Suprapubic skin (tissue), 4 donors: ENCODE data around the gene LGMN.

Source experiments
- POLR2A ChIP-seq, 2 donors: fragments of 450-650 bp; IDR thresholded peaks; one replicate each; pipeline ENCODE4 v1.6.1; 2017; ENCODE audit warnings: antibody characterized with exemption in 2 of 2, mild to moderate bottlenecking in 2 of 2, moderate library complexity in 2 of 2
- POLR2AphosphoS5 ChIP-seq, 3 donors: sonication (generic); formaldehyde crosslinking; IDR thresholded peaks; one replicate each; pipeline ENCODE4 v1.6.1; 2017; ENCODE audit warnings: antibody characterized with exemption in 3 of 3
- TF ChIP-seq, protein P1 (sequence below), 2 donors: fragments of 200-600 bp in 1 of 2; fragments of 450-650 bp in 1 of 2; sonication (generic) in 1 of 2; IDR thresholded peaks; one replicate each; pipeline ENCODE4 v1.5.1; 2016 to 2019; ENCODE audit warnings: antibody characterized with exemption in 2 of 2, mild to moderate bottlenecking in 1 of 2, moderate library complexity in 1 of 2

DNA sequence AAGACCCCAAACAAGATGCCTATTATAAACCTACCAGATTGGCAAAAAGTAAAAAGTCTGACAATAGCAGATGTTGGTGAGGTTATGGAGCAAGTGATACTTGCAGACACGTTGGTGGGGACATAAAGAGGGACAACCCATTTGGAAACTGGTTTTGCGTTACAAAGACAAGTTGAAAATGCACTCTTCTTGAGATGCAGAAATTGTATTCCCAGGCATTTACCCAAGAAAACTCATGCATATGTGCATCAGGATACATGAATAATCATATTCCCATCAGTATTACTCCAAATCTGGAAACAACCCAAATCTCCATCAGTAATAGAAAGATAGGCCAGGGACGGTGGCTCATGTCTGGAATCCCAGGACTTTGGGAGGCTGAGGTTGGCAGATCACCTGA lies 32.9 kb upstream of the LGMN start:
- TF ChIP-seq, protein P1, sequence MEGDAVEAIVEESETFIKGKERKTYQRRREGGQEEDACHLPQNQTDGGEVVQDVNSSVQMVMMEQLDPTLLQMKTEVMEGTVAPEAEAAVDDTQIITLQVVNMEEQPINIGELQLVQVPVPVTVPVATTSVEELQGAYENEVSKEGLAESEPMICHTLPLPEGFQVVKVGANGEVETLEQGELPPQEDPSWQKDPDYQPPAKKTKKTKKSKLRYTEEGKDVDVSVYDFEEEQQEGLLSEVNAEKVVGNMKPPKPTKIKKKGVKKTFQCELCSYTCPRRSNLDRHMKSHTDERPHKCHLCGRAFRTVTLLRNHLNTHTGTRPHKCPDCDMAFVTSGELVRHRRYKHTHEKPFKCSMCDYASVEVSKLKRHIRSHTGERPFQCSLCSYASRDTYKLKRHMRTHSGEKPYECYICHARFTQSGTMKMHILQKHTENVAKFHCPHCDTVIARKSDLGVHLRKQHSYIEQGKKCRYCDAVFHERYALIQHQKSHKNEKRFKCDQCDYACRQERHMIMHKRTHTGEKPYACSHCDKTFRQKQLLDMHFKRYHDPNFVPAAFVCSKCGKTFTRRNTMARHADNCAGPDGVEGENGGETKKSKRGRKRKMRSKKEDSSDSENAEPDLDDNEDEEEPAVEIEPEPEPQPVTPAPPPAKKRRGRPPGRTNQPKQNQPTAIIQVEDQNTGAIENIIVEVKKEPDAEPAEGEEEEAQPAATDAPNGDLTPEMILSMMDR (IDR thresholded peaks at IDR 0.05) = no peak
- TF ChIP-seq POLR2AphosphoS5 (IDR thresholded peaks at IDR 0.05) = no peak
- no peak for TF ChIP-seq POLR2A (IDR thresholded peaks at IDR 0.05)
